Karpas-422 (cell line): ENCODE results near the gene BRF1. TPM values are rescaled to one million over a fixed set of nuclear protein-coding genes. Genes with fewer than 3 reads are reported as not detected.
"Not testable (repeated sequence)": the region's sequence is repeated elsewhere in the genome, so short reads cannot be mapped to it uniquely, and the experiment has no call there.

ENCODE experiments used
- DNase-seq: peaks from one replicate; pipeline ENCODE4 v3.0.0-alpha.2; 2015
- H2AFZ ChIP-seq: fragments of 200-600 bp; sonication (generic); 2 replicates; pipeline ENCODE4 v1.6.1; 2014; ENCODE audit warnings: antibody characterized with exemption, low read length, mixed read lengths
- H3K27ac ChIP-seq: fragments of 200-600 bp; sonication (generic); 2 replicates; pipeline ENCODE4 v1.5.1; 2014; ENCODE audit warnings: mild to moderate bottlenecking, low read length, moderate library complexity
- H3K27me3 ChIP-seq: fragments of 200-600 bp; sonication (generic); 2 replicates; pipeline ENCODE4 v1.6.1; 2014; ENCODE audit warnings: low read length, mixed read lengths
- H3K36me3 ChIP-seq: fragments of 200-600 bp; sonication (generic); 2 replicates; pipeline ENCODE4 v1.6.1; 2014; ENCODE audit warnings: low read length, mixed read lengths; ENCODE audit not compliant: insufficient read depth
- H3K4me1 ChIP-seq: fragments of 200-600 bp; sonication (generic); 2 replicates; pipeline ENCODE4 v1.6.1; 2014; ENCODE audit warnings: mild to moderate bottlenecking, low read length, mixed read lengths
- H3K4me2 ChIP-seq: fragments of 200-600 bp; sonication (generic); 2 replicates; pipeline ENCODE4 v1.6.1; 2014; ENCODE audit warnings: low read length, low read depth, mild to moderate bottlenecking; ENCODE audit not compliant: poor library complexity, severe bottlenecking
- H3K4me3 ChIP-seq: fragments of 200-600 bp; sonication (generic); 2 replicates; pipeline ENCODE4 v1.5.1; 2014; ENCODE audit warnings: mild to moderate bottlenecking, antibody characterized with exemption, low read length, mixed read lengths
- H3K79me2 ChIP-seq: fragments of 200-600 bp; sonication (generic); 2 replicates; pipeline ENCODE4 v1.6.1; 2014; ENCODE audit warnings: mild to moderate bottlenecking, low read length, mixed read lengths
- H3K9ac ChIP-seq: fragments of 200-600 bp; sonication (generic); 2 replicates; pipeline ENCODE4 v1.6.0; 2014; ENCODE audit warnings: low read length
- H3K9me2 ChIP-seq: fragments of 200-600 bp; sonication (generic), shearing (Covaris generic); replicated peaks from 2 replicates; pipeline ENCODE4 v1.6.0; 2014; ENCODE audit warnings: mild to moderate bottlenecking, low read length, moderate library complexity; ENCODE audit not compliant: insufficient read depth
- H3K9me3 ChIP-seq: fragments of 300-700, 200-600 bp; sonication (generic); 2 replicates; pipeline ENCODE4 v1.6.1; 2014; ENCODE audit warnings: low read length, mixed read lengths
- H4K20me1 ChIP-seq: fragments of 200-600 bp; sonication (generic); 2 replicates; pipeline ENCODE4 v1.6.1; 2014; ENCODE audit warnings: mild to moderate bottlenecking, antibody characterized with exemption, low read length, low read depth; ENCODE audit not compliant: insufficient read depth
- total RNA-seq: library from RNA; depleted of rRNA; stranded (reverse); fragments of >200 nt; shearing (Covaris generic); gene quantifications from 2 replicates; pipeline ENCODE4 v1.2.3, GENCODE V29; 2014; ENCODE audit warnings: low replicate concordance

The BRF1 gene
- total RNA-seq, 1 experiment from 2014 or later = 19.0 TPM

- H3K9ac ChIP-seq = no peak overlapping the region
- H3K9me2 ChIP-seq = no peaks in the 10 kb centered on the region
- peaks cover 58% of the 10 kb centered on the region for H4K20me1 ChIP-seq
Observed at GRCh38 chr14:105343194-105343593, 42.4 kb upstream of the BRF1 start.

GRCh38 chr14:105340821-105341733, 40.3 kb upstream of the BRF1 start:
- peaks cover 65% of the 10 kb centered on the region for H4K20me1 ChIP-seq
- H3K9me3 ChIP-seq = no peaks in the 10 kb centered on the region
- H3K79me2 ChIP-seq = no peaks in the 10 kb centered on the region
- H3K9ac ChIP-seq = no peak overlapping the region
- H3K27me3 ChIP-seq = no peaks in the 10 kb centered on the region
- no peak overlapping the region for H2AFZ ChIP-seq
- H3K27ac ChIP-seq = no peak overlapping the region
- H3K4me2 ChIP-seq = no peak overlapping the region
- H3K9me2 ChIP-seq = no peaks in the 10 kb centered on the region
- no peaks in the 10 kb centered on the region for H3K36me3 ChIP-seq
- DNase-seq = no peak
- no peak overlapping the region for H3K4me3 ChIP-seq
- H3K4me1 ChIP-seq = no peaks in the 10 kb centered on the region

More at GRCh38 chr14:105343194-105343593, 42.4 kb upstream of the BRF1 start:
- Histone ChIP-seq H3K36me3 (no peaks in the 10 kb centered on the region), H3K4me3 (no peak overlapping the region), H2AFZ (no peak overlapping the region), H3K79me2 (no peaks in the 10 kb centered on the region), H3K27ac (no peak overlapping the region), H3K4me1 (no peaks in the 10 kb centered on the region), H3K27me3 (no peaks in the 10 kb centered on the region), H3K9me3 (no peaks in the 10 kb centered on the region), H3K4me2 (no peak overlapping the region)
- DNase-seq = no peak

- DNase-seq = no peak
- Histone ChIP-seq H3K4me3 (no peak overlapping the region), H3K36me3 (no peaks in the 10 kb centered on the region), H3K9me2 (no peaks in the 10 kb centered on the region), H3K4me1 (no peaks in the 10 kb centered on the region), H3K9ac (no peak overlapping the region), H4K20me1 (peaks cover 82% of the 10 kb centered on the region), H3K9me3 (no peaks in the 10 kb centered on the region), H2AFZ (no peak overlapping the region), H3K79me2 (no peaks in the 10 kb centered on the region), H3K27ac (no peak overlapping the region), H3K4me2 (no peak overlapping the region), H3K27me3 (no peaks in the 10 kb centered on the region)
Observed at GRCh38 chr14:105337966-105338741, 37.4 kb upstream of the BRF1 start.

GRCh38 chr14:105337433-105337832, 36.6 kb upstream of the BRF1 start:
- Histone ChIP-seq H2AFZ (no peak overlapping the region), H3K4me2 (no peak overlapping the region), H3K36me3 (no peaks in the 10 kb centered on the region), H3K79me2 (no peaks in the 10 kb centered on the region), H3K9me3 (no peaks in the 10 kb centered on the region), H3K9ac (no peak overlapping the region), H3K4me1 (no peaks in the 10 kb centered on the region), H3K27me3 (no peaks in the 10 kb centered on the region), H3K4me3 (no peak overlapping the region), H3K9me2 (no peaks in the 10 kb centered on the region), H3K27ac (no peak overlapping the region), H4K20me1 (peaks cover 85% of the 10 kb centered on the region)
- DNase-seq = no peak

GRCh38 chr14:105336477-105337287, 35.9 kb upstream of the BRF1 start:
- H4K20me1 ChIP-seq = peaks cover 86% of the 10 kb centered on the region
- no peaks in the 10 kb centered on the region for H3K79me2 ChIP-seq

GRCh38 chr14:105335735-105336476, 35.1 kb upstream of the BRF1 start:
- Histone ChIP-seq H3K9ac (no peak overlapping the region), H3K4me1 (no peaks in the 10 kb centered on the region), H4K20me1 (peaks cover 80% of the 10 kb centered on the region), H3K9me3 (no peaks in the 10 kb centered on the region), H2AFZ (no peak overlapping the region), H3K27ac (no peak overlapping the region), H3K4me2 (no peak overlapping the region), H3K27me3 (no peaks in the 10 kb centered on the region), H3K36me3 (no peaks in the 10 kb centered on the region), H3K4me3 (no peak overlapping the region), H3K9me2 (no peaks in the 10 kb centered on the region), H3K79me2 (no peaks in the 10 kb centered on the region)
- DNase-seq = no peak

More at GRCh38 chr14:105336477-105337287, 35.9 kb upstream of the BRF1 start:
- H3K4me2 ChIP-seq = no peak overlapping the region
- no peaks in the 10 kb centered on the region for H3K27me3 ChIP-seq
- H3K4me1 ChIP-seq = no peaks in the 10 kb centered on the region
- no peaks in the 10 kb centered on the region for H3K9me2 ChIP-seq
- no peak overlapping the region for H3K9ac ChIP-seq
- no peaks in the 10 kb centered on the region for H3K36me3 ChIP-seq
- no peaks in the 10 kb centered on the region for H3K9me3 ChIP-seq
- H2AFZ ChIP-seq = no peak overlapping the region
- H3K27ac ChIP-seq = no peak overlapping the region
- no peak for DNase-seq
- no peak overlapping the region for H3K4me3 ChIP-seq

GRCh38 chr14:105335231-105335542, 34.4 kb upstream of the BRF1 start:
- H2AFZ ChIP-seq, H3K9me3 ChIP-seq, H3K4me2 ChIP-seq, H3K9me2 ChIP-seq, H3K4me1 ChIP-seq, H3K36me3 ChIP-seq, DNase-seq, H3K9ac ChIP-seq, H3K79me2 ChIP-seq, H3K27me3 ChIP-seq, H3K27ac ChIP-seq, H3K4me3 ChIP-seq: not testable (repeated sequence)
- peaks cover 77% of the 10 kb centered on the region for H4K20me1 ChIP-seq
